Testis (tissue), 2 donors: Measurements from ENCODE around the gene SF3B1.

Experiments used
- CTCF ChIP-seq, 3 experiments: fragments of 450-650 bp in 2 of 3; fragments of 200-600 bp in 1 of 3; sonication (generic) in 1 of 3; IDR thresholded peaks; one replicate each; pipeline ENCODE4 v1.5.1; 2016 to 2019; ENCODE audit warnings: antibody characterized with exemption in 3 of 3, mild to moderate bottlenecking in 2 of 3, moderate library complexity in 1 of 3
- POLR2A ChIP-seq: fragments of 450-650 bp; IDR thresholded peaks from one replicate; pipeline ENCODE4 v1.6.1; 2017; ENCODE audit warnings: antibody characterized with exemption, mild to moderate bottlenecking, moderate library complexity

GRCh38 chr2:197381641-197382040, 53.2 kb downstream of the SF3B1 start:
- TF ChIP-seq POLR2A: no peak
- no peak for TF ChIP-seq CTCF (IDR thresholded peaks at IDR 0.05)
